CD4-positive, alpha-beta T cell treated with Interleukin-2 at 100 ng/mL for 4 hours (primary cell): ENCODE results near the gene CCDC92B.
A peak's percentile ranks its signal among the peaks of the same experiment; 100 is the strongest.

Source experiments
- DNase-seq: peaks from one replicate; pipeline ENCODE4 v3.0.0-alpha.2; 2020; ENCODE audit warnings: low spot score

The CCDC92B gene

GRCh38 chr17:2778489-2778888 lies 29.0 kb upstream of the CCDC92B start:
- no peak for DNase-seq

- DNase-seq: no peak
Observed at GRCh38 chr17:2777242-2777867, 27.9 kb upstream of the CCDC92B start.

- DNase-seq: no peak
Observed at GRCh38 chr17:2776589-2777241, 27.3 kb upstream of the CCDC92B start.

GRCh38 chr17:2775206-2775605 lies 25.8 kb upstream of the CCDC92B start:
- no peak for DNase-seq

GRCh38 chr17:2770129-2770528 lies 20.7 kb upstream of the CCDC92B start:
- DNase-seq: no peak

GRCh38 chr17:2758870-2759269 lies 9.4 kb upstream of the CCDC92B start:
- DNase-seq: no peak

- DNase-seq: no peak
Observed at GRCh38 chr17:2755891-2756724, 6.7 kb upstream of the CCDC92B start.

GRCh38 chr17:2751491-2751890 lies 2.0 kb upstream of the CCDC92B start:
- no peak for DNase-seq

GRCh38 chr17:2750721-2751120 lies 1.3 kb upstream of the CCDC92B start:
- DNase-seq: no peak

GRCh38 chr17:2749784-2750181 lies 331 bp upstream of the CCDC92B start:
- peak; percentile 70 for DNase-seq

- DNase-seq: no peak
Observed at GRCh38 chr17:2745317-2746037, 4.0 kb downstream of the CCDC92B start.

GRCh38 chr17:2737693-2738092 lies 11.8 kb downstream of the CCDC92B start:
- DNase-seq: no peak

- no peak for DNase-seq
Observed at GRCh38 chr17:2736956-2737355, 12.5 kb downstream of the CCDC92B start.

GRCh38 chr17:2735896-2736295 lies 13.6 kb downstream of the CCDC92B start:
- no peak for DNase-seq

- DNase-seq: no peak
Observed at GRCh38 chr17:2734939-2735338, 14.5 kb downstream of the CCDC92B start.

GRCh38 chr17:2731807-2732206 lies 17.6 kb downstream of the CCDC92B start:
- DNase-seq: no peak

GRCh38 chr17:2730764-2731353 lies 18.6 kb downstream of the CCDC92B start:
- DNase-seq: no peak

GRCh38 chr17:2724784-2725164 lies 24.7 kb downstream of the CCDC92B start:
- peak; percentile 31 for DNase-seq

GRCh38 chr17:2723997-2724783 lies 25.3 kb downstream of the CCDC92B start:
- no peak for DNase-seq

- no peak for DNase-seq
Observed at GRCh38 chr17:2723505-2723996, 25.9 kb downstream of the CCDC92B start.

GRCh38 chr17:2722611-2723010 lies 26.8 kb downstream of the CCDC92B start:
- DNase-seq: no peak
